ENCODE results near the gene CTNNAL1. TPM values are rescaled to one million over a fixed set of nuclear protein-coding genes. Genes with fewer than 3 reads are reported as not detected.
A peak's percentile ranks its signal among the peaks of the same experiment; 100 is the strongest.
"Not testable (repeated sequence)": the region's sequence is repeated elsewhere in the genome, so short reads cannot be mapped to it uniquely, and the experiment has no call there.

The CTNNAL1 gene
- total RNA-seq, 2 donors from 2014 or later: 24.4 to 25.7 TPM

- no peaks in the 10 kb centered on the region for H3K4me1 Mint-ChIP-seq
- H3K4me3 Mint-ChIP-seq: no peak overlapping the region
- no peaks in the 10 kb centered on the region for H3K36me3 Mint-ChIP-seq (ENCODE audit: low read depth)
- H3K27me3 Mint-ChIP-seq: no peaks in the 10 kb centered on the region
- H3K9me3 Mint-ChIP-seq: peaks cover 4% of the 10 kb centered on the region
- no peak overlapping the region for H3K27ac Mint-ChIP-seq
- no peak for ATAC-seq (replicated peaks)
Observed at GRCh38 chr9:108991479-108991878, 21.8 kb downstream of the CTNNAL1 start.

- no peak for ATAC-seq (replicated peaks)
- H3K4me1 Mint-ChIP-seq: no peaks in the 10 kb centered on the region
- no peak overlapping the region for H3K4me3 Mint-ChIP-seq
- peaks cover 4% of the 10 kb centered on the region for H3K9me3 Mint-ChIP-seq
- H3K36me3 Mint-ChIP-seq (ENCODE audit: low read depth): no peaks in the 10 kb centered on the region
- H3K27me3 Mint-ChIP-seq: no peaks in the 10 kb centered on the region
- no peak overlapping the region for H3K27ac Mint-ChIP-seq
Observed at GRCh38 chr9:108983885-108984284, 29.4 kb downstream of the CTNNAL1 start.

GRCh38 chr9:108980893-108981292 lies 32.4 kb downstream of the CTNNAL1 start:
- Mint-ChIP-seq H3K4me3 (no peak overlapping the region), H3K9me3 (no peaks in the 10 kb centered on the region), H3K36me3 (ENCODE audit: low read depth) (peaks cover 7% of the 10 kb centered on the region), H3K4me1 (no peaks in the 10 kb centered on the region), H3K27me3 (no peaks in the 10 kb centered on the region), H3K27ac (no peak overlapping the region)
- no peak for ATAC-seq (replicated peaks)

GRCh38 chr9:108978205-108978604 lies 35.1 kb downstream of the CTNNAL1 start:
- ATAC-seq (replicated peaks): no peak
- H3K27ac Mint-ChIP-seq: no peak overlapping the region
- peaks cover 7% of the 10 kb centered on the region for H3K36me3 Mint-ChIP-seq (ENCODE audit: low read depth)
- H3K27me3 Mint-ChIP-seq: no peaks in the 10 kb centered on the region
- H3K4me3 Mint-ChIP-seq: no peak overlapping the region
- H3K9me3 Mint-ChIP-seq: no peaks in the 10 kb centered on the region
- no peaks in the 10 kb centered on the region for H3K4me1 Mint-ChIP-seq

DNA sequence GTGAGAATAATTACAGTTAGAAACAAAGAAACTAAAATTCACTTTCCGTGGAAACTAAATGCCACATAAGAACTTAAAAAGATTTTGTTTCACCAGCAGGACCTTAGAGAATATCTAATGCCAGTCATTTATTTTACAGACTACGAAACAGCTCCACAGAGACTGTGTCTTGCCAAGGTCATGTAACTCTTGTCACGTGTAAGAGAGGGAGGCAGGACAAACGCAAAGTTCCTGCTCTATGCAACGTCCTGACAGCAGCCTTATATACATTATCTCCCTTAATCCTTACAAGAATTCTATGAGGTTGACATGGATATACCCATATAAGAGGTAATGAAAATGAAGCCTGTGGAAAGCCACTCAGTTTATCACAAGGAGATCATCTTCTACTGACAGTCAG lies 39.4 kb downstream of the CTNNAL1 start:
- Mint-ChIP-seq H3K36me3 (ENCODE audit: low read depth) (peaks cover 13% of the 10 kb centered on the region), H3K27me3 (no peaks in the 10 kb centered on the region), H3K4me3 (no peak overlapping the region), H3K27ac (no peak overlapping the region), H3K9me3 (peaks cover 6% of the 10 kb centered on the region), H3K4me1 (no peaks in the 10 kb centered on the region)
- no peak for ATAC-seq (replicated peaks)

DNA sequence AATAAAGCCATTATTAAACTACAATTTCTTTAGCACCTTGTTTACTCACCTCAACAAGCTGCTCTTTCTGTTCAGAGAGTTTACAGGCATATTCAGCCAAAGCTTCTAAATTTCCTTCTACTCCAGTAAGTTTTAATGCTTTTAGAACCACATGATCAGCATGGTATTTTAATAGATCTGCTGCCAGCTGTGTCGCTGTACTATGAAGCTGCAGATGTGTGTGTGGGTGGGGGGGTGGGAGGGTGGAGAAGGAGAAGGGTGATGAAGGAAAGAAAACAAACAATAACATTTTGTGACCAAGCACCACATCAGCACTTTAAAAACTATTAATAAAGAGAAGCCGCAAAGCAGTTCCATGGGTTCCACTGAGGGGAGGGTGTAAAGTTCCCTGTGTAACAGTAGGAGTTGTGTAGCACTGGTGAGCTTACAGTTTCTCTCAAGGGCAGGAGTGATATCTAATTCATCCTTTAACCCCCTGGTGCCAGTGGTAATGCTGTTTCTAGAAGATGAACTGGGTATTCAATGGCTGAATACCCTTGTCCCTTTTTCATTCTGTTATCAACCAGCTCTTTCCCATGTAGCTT lies 40.6 kb downstream of the CTNNAL1 start:
- no peaks in the 10 kb centered on the region for H3K27me3 Mint-ChIP-seq
- no peak overlapping the region for H3K27ac Mint-ChIP-seq
- no peak overlapping the region for H3K4me3 Mint-ChIP-seq
- H3K9me3 Mint-ChIP-seq: peaks cover 6% of the 10 kb centered on the region
- H3K4me1 Mint-ChIP-seq: no peaks in the 10 kb centered on the region
- peaks cover 10% of the 10 kb centered on the region for H3K36me3 Mint-ChIP-seq (ENCODE audit: low read depth)
- no peak for ATAC-seq (replicated peaks)

GRCh38 chr9:108972186-108972585 lies 41.1 kb downstream of the CTNNAL1 start:
- Mint-ChIP-seq H3K36me3 (ENCODE audit: low read depth) (peaks cover 6% of the 10 kb centered on the region), H3K4me3 (no peak overlapping the region), H3K27me3 (no peaks in the 10 kb centered on the region), H3K9me3 (peaks cover 6% of the 10 kb centered on the region), H3K27ac (no peak overlapping the region), H3K4me1 (no peaks in the 10 kb centered on the region)
- ATAC-seq (replicated peaks): no peak

DNA sequence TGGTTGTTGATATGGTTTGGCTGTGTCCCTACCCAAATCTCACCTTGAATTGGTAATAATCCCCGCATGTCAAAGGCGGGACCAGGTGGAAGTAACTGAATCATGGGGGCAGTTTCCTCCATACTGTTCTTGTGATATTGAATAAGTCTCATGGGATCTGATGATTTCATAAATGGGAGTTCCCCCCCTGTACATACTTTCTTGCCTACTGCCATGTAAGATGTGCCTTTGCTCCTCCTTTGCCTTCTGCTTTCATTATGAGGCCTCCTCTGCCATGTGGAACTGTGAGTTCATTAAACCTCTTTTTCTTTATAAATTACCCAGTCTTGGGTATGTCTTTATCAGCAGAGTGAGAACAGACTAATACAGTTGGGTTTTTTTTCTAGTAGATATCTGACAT lies 41.9 kb downstream of the CTNNAL1 start:
- H3K9me3 Mint-ChIP-seq; H3K36me3 Mint-ChIP-seq (ENCODE audit: low read depth); H3K4me3 Mint-ChIP-seq; H3K27me3 Mint-ChIP-seq; H3K27ac Mint-ChIP-seq; ATAC-seq (replicated peaks); H3K4me1 Mint-ChIP-seq: not testable (repeated sequence)

GRCh38 chr9:108967916-108968315 lies 45.4 kb downstream of the CTNNAL1 start:
- Mint-ChIP-seq H3K27me3 (no peaks in the 10 kb centered on the region), H3K27ac (no peak overlapping the region), H3K9me3 (peaks cover 6% of the 10 kb centered on the region), H3K36me3 (ENCODE audit: low read depth) (peaks cover 6% of the 10 kb centered on the region), H3K4me3 (no peak overlapping the region), H3K4me1 (no peaks in the 10 kb centered on the region)
- no peak for ATAC-seq (replicated peaks)

DNA sequence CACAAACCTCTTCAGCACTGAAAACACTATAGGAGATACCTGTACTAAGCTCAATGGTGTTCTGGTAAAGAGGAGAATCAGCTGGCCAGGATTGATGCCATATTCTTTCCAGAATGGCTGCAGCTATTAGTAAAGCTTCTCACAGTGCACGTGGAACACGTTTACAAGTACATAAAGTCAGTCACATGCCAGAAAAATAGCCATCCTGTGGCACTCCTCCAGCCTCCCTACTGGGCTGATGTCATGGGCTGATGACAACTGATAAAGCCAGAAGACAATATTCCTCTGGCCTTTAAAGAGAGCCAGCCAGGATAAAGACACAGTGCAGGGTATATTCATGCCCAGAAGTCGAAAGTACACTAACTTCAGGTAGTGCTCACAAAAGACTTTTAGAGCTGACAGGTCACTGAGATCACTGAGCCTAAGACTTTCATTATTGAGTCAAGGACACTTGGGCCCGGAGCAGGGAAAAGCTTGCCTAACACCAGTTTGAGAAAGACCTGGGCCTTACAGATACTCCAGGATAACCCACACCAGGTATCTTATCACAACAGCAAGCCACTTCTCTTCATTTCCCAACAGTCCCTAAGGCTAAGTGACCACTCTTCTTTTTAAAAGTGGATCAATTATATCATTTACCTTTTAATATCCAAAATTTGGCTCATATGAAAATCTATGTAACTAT lies 49.7 kb downstream of the CTNNAL1 start:
- Mint-ChIP-seq H3K4me3 (no peak overlapping the region), H3K4me1 (no peaks in the 10 kb centered on the region)
- ATAC-seq (replicated peaks): no peak

DNA sequence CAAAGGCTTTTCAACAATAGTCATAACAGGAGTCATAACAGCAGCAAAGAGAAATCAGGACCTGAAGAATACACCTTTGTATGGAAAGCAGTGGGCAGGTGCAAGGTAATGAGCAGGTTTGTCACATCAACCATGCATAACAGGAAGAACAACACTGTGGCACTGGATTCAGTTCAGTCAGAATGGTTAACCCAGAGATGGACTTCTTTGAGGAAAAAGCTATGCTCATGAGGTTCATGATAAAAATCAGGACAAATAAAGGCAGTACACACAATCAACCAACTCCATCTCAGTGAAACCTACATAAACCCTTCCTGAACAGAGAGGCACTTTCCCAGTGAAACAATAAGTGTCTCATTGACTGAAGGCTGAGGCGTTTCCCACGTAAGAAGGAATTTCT lies 52.1 kb downstream of the CTNNAL1 start:
- no peak for ATAC-seq (replicated peaks)
- no peaks in the 10 kb centered on the region for H3K36me3 Mint-ChIP-seq (ENCODE audit: low read depth)

More for the DNA sequence above, 49.7 kb downstream of the CTNNAL1 start:
- Mint-ChIP-seq H3K36me3 (ENCODE audit: low read depth) (no peaks in the 10 kb centered on the region), H3K27me3 (no peaks in the 10 kb centered on the region), H3K9me3 (no peaks in the 10 kb centered on the region), H3K27ac (no peak overlapping the region)

DNA sequence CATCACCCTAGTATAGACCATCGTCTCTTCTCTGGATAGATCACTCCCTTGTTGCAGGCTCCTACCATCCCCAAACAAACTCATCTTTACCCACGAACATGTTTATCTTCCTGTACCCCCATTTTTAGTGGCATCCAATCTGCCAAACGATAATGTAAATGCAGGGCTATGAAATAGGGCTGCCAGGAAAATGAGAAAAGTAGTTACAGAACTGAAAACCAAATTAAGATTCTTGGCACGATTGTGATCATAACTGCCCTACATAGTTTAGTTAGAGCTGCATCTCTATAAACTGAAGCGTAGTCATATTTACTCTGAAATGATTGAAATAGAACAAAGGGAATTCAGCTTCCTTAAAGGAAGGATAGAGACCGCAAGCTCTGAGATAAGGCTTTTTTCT lies 53.0 kb downstream of the CTNNAL1 start:
- Mint-ChIP-seq H3K27ac (peak overlapping the region; percentile 24), H3K27me3 (no peaks in the 10 kb centered on the region), H3K36me3 (ENCODE audit: low read depth) (no peaks in the 10 kb centered on the region), H3K4me3 (no peak overlapping the region), H3K4me1 (no peaks in the 10 kb centered on the region), H3K9me3 (no peaks in the 10 kb centered on the region)
- no peak for ATAC-seq (replicated peaks)

More for the DNA sequence above, 52.1 kb downstream of the CTNNAL1 start:
- H3K4me1 Mint-ChIP-seq: no peaks in the 10 kb centered on the region
- H3K4me3 Mint-ChIP-seq: no peak overlapping the region
- H3K9me3 Mint-ChIP-seq: no peaks in the 10 kb centered on the region
- no peak overlapping the region for H3K27ac Mint-ChIP-seq
- no peaks in the 10 kb centered on the region for H3K27me3 Mint-ChIP-seq

DNA sequence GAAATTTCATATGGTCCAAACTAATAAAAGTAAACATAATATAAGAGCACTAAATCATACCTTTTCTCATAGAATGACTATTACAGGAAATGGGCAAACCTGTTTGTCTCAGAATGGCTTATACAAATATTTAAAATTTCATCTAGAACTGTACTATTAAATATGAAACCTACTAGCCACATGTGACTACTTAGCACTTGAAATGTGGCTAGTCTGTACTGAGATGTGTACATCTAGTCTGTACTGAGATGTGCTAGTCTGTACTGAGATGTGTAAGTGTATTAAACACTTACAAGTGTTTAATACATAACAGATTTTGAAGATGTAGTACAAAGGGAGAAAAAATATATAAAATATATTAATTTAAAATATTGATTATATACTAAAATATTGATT lies 56.7 kb downstream of the CTNNAL1 start:
- Mint-ChIP-seq H3K9me3 (no peaks in the 10 kb centered on the region), H3K4me3 (no peak overlapping the region), H3K36me3 (ENCODE audit: low read depth) (no peaks in the 10 kb centered on the region), H3K27me3 (no peaks in the 10 kb centered on the region), H3K27ac (no peak overlapping the region), H3K4me1 (no peaks in the 10 kb centered on the region)
- peak; percentile 39 for ATAC-seq (replicated peaks)

GRCh38 chr9:108956022-108956630 lies 57.2 kb downstream of the CTNNAL1 start:
- H3K4me1 Mint-ChIP-seq: no peaks in the 10 kb centered on the region
- ATAC-seq (replicated peaks): no peak

DNA sequence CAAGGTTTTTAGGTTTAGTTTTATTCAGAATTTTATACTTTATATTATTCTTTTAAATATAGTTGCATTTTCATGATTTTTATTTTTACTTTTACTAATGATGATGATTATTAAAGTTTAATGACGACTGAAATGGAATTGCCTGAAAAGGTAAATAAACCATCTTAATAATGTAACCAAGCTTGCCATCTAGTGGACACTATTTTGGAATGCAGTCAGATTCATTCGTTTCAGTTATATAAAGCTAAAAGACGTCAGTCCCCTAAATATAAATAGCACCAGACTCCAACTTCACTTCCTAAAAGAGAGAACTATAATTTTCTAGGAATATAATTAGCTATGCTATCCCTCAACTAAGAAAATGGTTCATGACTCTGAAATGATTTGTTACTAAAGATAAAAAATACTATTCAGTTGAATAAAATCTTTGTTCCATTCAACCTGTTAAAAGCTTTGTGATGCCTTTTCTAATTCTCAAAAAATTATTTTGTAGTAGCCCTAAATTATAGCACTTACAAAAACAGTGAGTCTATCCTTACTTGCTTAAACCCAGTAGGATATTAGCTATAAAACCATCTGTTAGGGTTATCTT lies 59.2 kb downstream of the CTNNAL1 start:
- Mint-ChIP-seq H3K27ac (no peak overlapping the region), H3K36me3 (ENCODE audit: low read depth) (no peaks in the 10 kb centered on the region), H3K9me3 (no peaks in the 10 kb centered on the region), H3K27me3 (no peaks in the 10 kb centered on the region), H3K4me3 (no peak overlapping the region), H3K4me1 (no peaks in the 10 kb centered on the region)
- ATAC-seq (replicated peaks): no peak

More at GRCh38 chr9:108956022-108956630, 57.2 kb downstream of the CTNNAL1 start:
- Mint-ChIP-seq H3K9me3 (no peaks in the 10 kb centered on the region), H3K27me3 (no peaks in the 10 kb centered on the region), H3K36me3 (ENCODE audit: low read depth) (no peaks in the 10 kb centered on the region), H3K27ac (no peak overlapping the region), H3K4me3 (no peak overlapping the region)

All from activated T-helper 17 cell treated with anti-CD3 and anti-CD28 coated beads, Interleukin-2, amount 50 U/mL, for 72 hours (primary cell).